ENCODE data around the gene LINGO4.
A peak's percentile ranks its signal among the peaks of the same experiment; 100 is the strongest.
"Not testable (repeated sequence)": the region's sequence is repeated elsewhere in the genome, so short reads cannot be mapped to it uniquely, and the experiment has no call there.

LINGO4 gene

GRCh38 chr1:151813271-151813977 lies 8.2 kb upstream of the LINGO4 start:
- DNase-seq: no peak

- no peak for DNase-seq
Measured at GRCh38 chr1:151811181-151811580, 6.0 kb upstream of the LINGO4 start.

GRCh38 chr1:151809985-151810556 lies 4.9 kb upstream of the LINGO4 start:
- DNase-seq: no peak

- DNase-seq: no peak
Measured at GRCh38 chr1:151809290-151809984, 4.2 kb upstream of the LINGO4 start.

- no peak for DNase-seq
Measured at GRCh38 chr1:151807766-151808165, 2.5 kb upstream of the LINGO4 start.

GRCh38 chr1:151807131-151807530 lies 1.9 kb upstream of the LINGO4 start:
- no peak for DNase-seq

- DNase-seq: no peak
Measured at GRCh38 chr1:151806170-151806569, 951 bp upstream of the LINGO4 start.

- no peak for DNase-seq
Measured at GRCh38 chr1:151803915-151804314, 1.3 kb downstream of the LINGO4 start.

GRCh38 chr1:151803164-151803563 lies 2.1 kb downstream of the LINGO4 start:
- no peak for DNase-seq

GRCh38 chr1:151802372-151802771 lies 2.8 kb downstream of the LINGO4 start:
- DNase-seq: no peak

GRCh38 chr1:151801846-151802245 lies 3.4 kb downstream of the LINGO4 start:
- no peak for DNase-seq

GRCh38 chr1:151801310-151801820 lies 3.9 kb downstream of the LINGO4 start:
- DNase-seq: no peak

GRCh38 chr1:151800830-151801229 lies 4.4 kb downstream of the LINGO4 start:
- no peak for DNase-seq

- no peak for DNase-seq
Measured at GRCh38 chr1:151799179-151800022, 5.8 kb downstream of the LINGO4 start.

- DNase-seq: no peak
Measured at GRCh38 chr1:151798571-151798970, 6.6 kb downstream of the LINGO4 start.

- peak; percentile 19 for DNase-seq
Measured at GRCh38 chr1:151790940-151791651, 14.1 kb downstream of the LINGO4 start.

- DNase-seq: peak; percentile 100
Measured at GRCh38 chr1:151790071-151790939, 14.9 kb downstream of the LINGO4 start, which contains the start of gene TDRKH. Gene TDRKH, minus strand, starts transcription at chr1:151790500. Its CDS starts 7,478 bp downstream, at chr1:151783022.

- DNase-seq: no peak
Measured at GRCh38 chr1:151787689-151788088, 17.5 kb downstream of the LINGO4 start.

GRCh38 chr1:151783796-151784195 lies 21.4 kb downstream of the LINGO4 start:
- DNase-seq: no peak

GRCh38 chr1:151782741-151783140 lies 22.5 kb downstream of the LINGO4 start:
- no peak for DNase-seq

- not testable (repeated sequence) for DNase-seq
Measured at GRCh38 chr1:151782026-151782425, 23.2 kb downstream of the LINGO4 start.
